HG02885 (cell line): Measurements from ENCODE around the gene SRRM2.
"Not testable (repeated sequence)": the region's sequence is repeated elsewhere in the genome, so short reads cannot be mapped to it uniquely, and the experiment has no call there.

Experiments
- ATAC-seq: cut with Tn5 transposase; IDR thresholded peaks from one replicate; pipeline ENCODE4 v1.9.1; 2021; ENCODE audit warnings: mild to moderate bottlenecking; ENCODE audit not compliant: unreplicated experiment, poor library complexity

Gene SRRM2

GRCh38 chr16:2713985-2714774 is 38.3 kb upstream of the SRRM2 start:
- no peak for ATAC-seq

GRCh38 chr16:2715064-2715463 is 37.4 kb upstream of the SRRM2 start:
- ATAC-seq: no peak

GRCh38 chr16:2715519-2715918 is 36.9 kb upstream of the SRRM2 start:
- ATAC-seq: no peak

GRCh38 chr16:2715966-2716885 is 36.2 kb upstream of the SRRM2 start:
- no peak for ATAC-seq

- ATAC-seq: no peak
Measured at GRCh38 chr16:2716948-2717347, 35.5 kb upstream of the SRRM2 start.

- no peak for ATAC-seq
Measured at GRCh38 chr16:2717383-2718263, 34.8 kb upstream of the SRRM2 start.

- ATAC-seq: no peak
Measured at GRCh38 chr16:2719328-2720063, 32.9 kb upstream of the SRRM2 start.

GRCh38 chr16:2720064-2720457 is 32.4 kb upstream of the SRRM2 start, which contains the start of gene PRSS27:
Gene PRSS27, minus strand, starts transcription at chr16:2720224. Its CDS starts 64 bp downstream, at chr16:2720160.
- no peak for ATAC-seq

GRCh38 chr16:2720719-2721633 is 31.5 kb upstream of the SRRM2 start:
- ATAC-seq: peak; percentile 83

- not testable (repeated sequence) for ATAC-seq
Measured at GRCh38 chr16:2721634-2722173, 30.7 kb upstream of the SRRM2 start.

GRCh38 chr16:2724088-2724676 is 28.3 kb upstream of the SRRM2 start:
- no peak for ATAC-seq

- no peak for ATAC-seq
Measured at GRCh38 chr16:2724816-2725348, 27.6 kb upstream of the SRRM2 start.

GRCh38 chr16:2726923-2727322 is 25.5 kb upstream of the SRRM2 start:
- no peak for ATAC-seq

GRCh38 chr16:2728034-2728433 is 24.4 kb upstream of the SRRM2 start:
- ATAC-seq: no peak

GRCh38 chr16:2734844-2735515 is 17.5 kb upstream of the SRRM2 start:
- ATAC-seq: no peak

- no peak for ATAC-seq
Measured at GRCh38 chr16:2736476-2737237, 15.8 kb upstream of the SRRM2 start.
